HL-60 (cell line): ENCODE data around the gene ANK3.

Experiments
- DNase-seq, 2 experiments: peaks; one replicate each; pipeline ENCODE4 v3.0.0-alpha.2; 2010 to 2020; ENCODE audit warnings: low read depth in 1 of 2, low spot score in 1 of 2
- H3K27ac ChIP-seq: fragments of 250-450 bp; sonication (Bioruptor Pico); replicated peaks from 2 replicates; pipeline ENCODE4 v1.5.1; 2020; ENCODE audit warnings: mild to moderate bottlenecking, moderate library complexity
- H3K27me3 ChIP-seq: fragments of 250-450 bp; sonication (Bioruptor Pico); 2 replicates; pipeline ENCODE4 v1.5.1; 2021; ENCODE audit warnings: mild to moderate bottlenecking, moderate library complexity; ENCODE audit not compliant: insufficient read depth, poor library complexity, severe bottlenecking
- H3K4me3 ChIP-seq: replicated peaks from 2 replicates; pipeline ENCODE4 v1.5.1; 2011; ENCODE audit warnings: mild to moderate bottlenecking, control low read depth, low read length; ENCODE audit not compliant: insufficient read depth
- GABPA ChIP-seq: IDR thresholded peaks from 2 replicates; pipeline ENCODE4 v1.6.1; 2012; ENCODE audit warnings: low read depth
- POLR2AphosphoS5 ChIP-seq: IDR thresholded peaks from 2 replicates; pipeline ENCODE4 v1.6.1; 2012; ENCODE audit warnings: low read depth
- SPI1 ChIP-seq: IDR thresholded peaks from 2 replicates; pipeline ENCODE4 v1.6.1; 2012; ENCODE audit warnings: low read depth, mild to moderate bottlenecking, borderline replicate concordance
- TF ChIP-seq, protein P1 (sequence below): IDR thresholded peaks from 2 replicates; pipeline ENCODE4 v1.6.1; 2012; ENCODE audit warnings: low read depth; ENCODE audit not compliant: insufficient replicate concordance
- TF ChIP-seq, protein P2 (sequence below): IDR thresholded peaks from one replicate; pipeline ENCODE4 v1.5.1; 2011; ENCODE audit warnings: low read length, control low read depth, inconsistent platforms; ENCODE audit not compliant: insufficient read depth

The ANK3 gene

DNA sequence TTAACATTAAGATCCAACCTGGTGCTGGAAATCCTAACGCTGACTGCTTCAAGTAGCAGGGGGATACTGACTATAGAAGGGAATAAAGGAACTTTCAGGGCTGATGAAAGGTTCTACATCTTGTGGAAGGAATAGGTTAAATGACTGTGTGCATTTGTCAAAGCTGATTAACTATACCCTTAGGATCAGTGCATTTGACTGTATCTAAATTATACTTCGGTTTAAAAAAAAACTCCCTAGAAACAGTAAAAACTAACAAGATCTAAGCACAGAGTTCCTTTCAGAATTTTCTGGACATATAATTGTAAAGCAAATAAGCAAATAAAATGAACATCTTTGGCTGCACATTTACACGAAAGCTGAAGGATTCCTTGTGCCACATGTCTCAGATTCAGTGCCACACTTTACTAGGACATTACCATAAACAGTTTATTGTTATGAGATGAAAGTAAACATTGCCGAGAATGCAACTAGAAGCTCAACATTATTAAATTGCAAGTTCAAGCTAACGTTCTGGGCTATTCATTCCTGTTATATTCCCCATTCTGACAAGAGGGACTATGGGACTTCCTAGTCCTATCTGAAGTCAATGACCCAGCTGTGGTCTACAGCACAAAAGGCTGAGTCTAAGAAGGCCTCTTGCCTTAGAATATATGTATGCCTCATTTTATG, 20.7 kb downstream of the ANK3 start:
- Histone ChIP-seq H3K4me3 (no peak overlapping the region), H3K27ac (no peak overlapping the region), H3K27me3 (no peaks in the 10 kb centered on the region)
- no peak for TF ChIP-seq POLR2AphosphoS5
- TF ChIP-seq, protein P1, sequence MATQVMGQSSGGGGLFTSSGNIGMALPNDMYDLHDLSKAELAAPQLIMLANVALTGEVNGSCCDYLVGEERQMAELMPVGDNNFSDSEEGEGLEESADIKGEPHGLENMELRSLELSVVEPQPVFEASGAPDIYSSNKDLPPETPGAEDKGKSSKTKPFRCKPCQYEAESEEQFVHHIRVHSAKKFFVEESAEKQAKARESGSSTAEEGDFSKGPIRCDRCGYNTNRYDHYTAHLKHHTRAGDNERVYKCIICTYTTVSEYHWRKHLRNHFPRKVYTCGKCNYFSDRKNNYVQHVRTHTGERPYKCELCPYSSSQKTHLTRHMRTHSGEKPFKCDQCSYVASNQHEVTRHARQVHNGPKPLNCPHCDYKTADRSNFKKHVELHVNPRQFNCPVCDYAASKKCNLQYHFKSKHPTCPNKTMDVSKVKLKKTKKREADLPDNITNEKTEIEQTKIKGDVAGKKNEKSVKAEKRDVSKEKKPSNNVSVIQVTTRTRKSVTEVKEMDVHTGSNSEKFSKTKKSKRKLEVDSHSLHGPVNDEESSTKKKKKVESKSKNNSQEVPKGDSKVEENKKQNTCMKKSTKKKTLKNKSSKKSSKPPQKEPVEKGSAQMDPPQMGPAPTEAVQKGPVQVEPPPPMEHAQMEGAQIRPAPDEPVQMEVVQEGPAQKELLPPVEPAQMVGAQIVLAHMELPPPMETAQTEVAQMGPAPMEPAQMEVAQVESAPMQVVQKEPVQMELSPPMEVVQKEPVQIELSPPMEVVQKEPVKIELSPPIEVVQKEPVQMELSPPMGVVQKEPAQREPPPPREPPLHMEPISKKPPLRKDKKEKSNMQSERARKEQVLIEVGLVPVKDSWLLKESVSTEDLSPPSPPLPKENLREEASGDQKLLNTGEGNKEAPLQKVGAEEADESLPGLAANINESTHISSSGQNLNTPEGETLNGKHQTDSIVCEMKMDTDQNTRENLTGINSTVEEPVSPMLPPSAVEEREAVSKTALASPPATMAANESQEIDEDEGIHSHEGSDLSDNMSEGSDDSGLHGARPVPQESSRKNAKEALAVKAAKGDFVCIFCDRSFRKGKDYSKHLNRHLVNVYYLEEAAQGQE: no peak
- no peak for TF ChIP-seq SPI1
- TF ChIP-seq, protein P2, sequence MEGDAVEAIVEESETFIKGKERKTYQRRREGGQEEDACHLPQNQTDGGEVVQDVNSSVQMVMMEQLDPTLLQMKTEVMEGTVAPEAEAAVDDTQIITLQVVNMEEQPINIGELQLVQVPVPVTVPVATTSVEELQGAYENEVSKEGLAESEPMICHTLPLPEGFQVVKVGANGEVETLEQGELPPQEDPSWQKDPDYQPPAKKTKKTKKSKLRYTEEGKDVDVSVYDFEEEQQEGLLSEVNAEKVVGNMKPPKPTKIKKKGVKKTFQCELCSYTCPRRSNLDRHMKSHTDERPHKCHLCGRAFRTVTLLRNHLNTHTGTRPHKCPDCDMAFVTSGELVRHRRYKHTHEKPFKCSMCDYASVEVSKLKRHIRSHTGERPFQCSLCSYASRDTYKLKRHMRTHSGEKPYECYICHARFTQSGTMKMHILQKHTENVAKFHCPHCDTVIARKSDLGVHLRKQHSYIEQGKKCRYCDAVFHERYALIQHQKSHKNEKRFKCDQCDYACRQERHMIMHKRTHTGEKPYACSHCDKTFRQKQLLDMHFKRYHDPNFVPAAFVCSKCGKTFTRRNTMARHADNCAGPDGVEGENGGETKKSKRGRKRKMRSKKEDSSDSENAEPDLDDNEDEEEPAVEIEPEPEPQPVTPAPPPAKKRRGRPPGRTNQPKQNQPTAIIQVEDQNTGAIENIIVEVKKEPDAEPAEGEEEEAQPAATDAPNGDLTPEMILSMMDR: no peak
- TF ChIP-seq GABPA: no peak
- no peak for DNase-seq

DNA sequence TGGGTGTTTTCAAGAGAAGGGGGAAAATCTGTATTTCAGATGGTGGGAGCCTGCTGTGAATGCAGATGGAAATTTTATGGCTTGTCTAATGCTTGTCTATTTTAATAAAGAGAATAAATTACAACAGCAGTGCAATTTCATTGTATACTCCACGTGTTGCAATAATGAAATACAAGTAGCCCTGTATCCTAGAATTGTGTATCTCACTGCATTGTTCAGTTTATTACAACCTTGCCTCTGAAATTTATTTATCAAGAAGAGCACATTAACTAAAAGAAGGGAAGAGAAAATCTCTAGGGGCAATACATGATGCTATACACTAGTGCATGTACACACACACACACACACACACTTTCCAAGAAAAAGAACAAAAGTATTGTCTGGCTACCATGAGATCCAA, 21.8 kb downstream of the ANK3 start:
- Histone ChIP-seq H3K27me3 (no peaks in the 10 kb centered on the region), H3K27ac (no peak overlapping the region), H3K4me3 (no peak overlapping the region)
- no peak for DNase-seq
- TF ChIP-seq GABPA (no peak), SPI1 (no peak), POLR2AphosphoS5 (no peak)
- TF ChIP-seq, protein P1: no peak
- TF ChIP-seq, protein P2: no peak

DNA sequence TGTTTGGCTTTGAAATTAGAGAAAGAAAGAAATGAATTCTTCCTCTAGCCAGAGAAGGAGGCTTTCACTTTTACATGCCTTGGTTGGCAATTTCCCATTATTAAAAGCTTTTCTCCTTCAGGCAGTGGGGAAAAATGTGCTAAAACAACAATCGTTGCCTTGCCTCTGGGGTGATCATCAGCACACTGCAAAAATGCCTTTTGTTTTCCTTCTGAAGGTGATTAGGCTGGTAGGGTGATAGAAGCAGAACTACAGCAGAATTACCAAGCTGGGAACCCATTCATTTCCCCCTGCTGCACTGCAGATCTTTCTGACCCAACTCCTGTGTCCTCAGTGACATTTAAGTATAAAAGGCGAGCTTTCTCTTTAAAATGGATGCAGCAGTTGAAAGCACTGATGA, 22.2 kb downstream of the ANK3 start:
- TF ChIP-seq, protein P1: no peak
- TF ChIP-seq, protein P2: no peak
- no peak for TF ChIP-seq SPI1
- no peak for TF ChIP-seq POLR2AphosphoS5
- no peak for TF ChIP-seq GABPA
- Histone ChIP-seq H3K27ac (no peak overlapping the region), H3K4me3 (no peak overlapping the region), H3K27me3 (no peaks in the 10 kb centered on the region)
- DNase-seq: no peak
